ENCODE measurements around the gene SCT. TPM values are rescaled to one million over a fixed set of nuclear protein-coding genes. Genes with fewer than 3 reads are reported as not detected.

The SCT gene
- total RNA-seq, 1 donor from 2014 or later: 2.1 TPM

DNA sequence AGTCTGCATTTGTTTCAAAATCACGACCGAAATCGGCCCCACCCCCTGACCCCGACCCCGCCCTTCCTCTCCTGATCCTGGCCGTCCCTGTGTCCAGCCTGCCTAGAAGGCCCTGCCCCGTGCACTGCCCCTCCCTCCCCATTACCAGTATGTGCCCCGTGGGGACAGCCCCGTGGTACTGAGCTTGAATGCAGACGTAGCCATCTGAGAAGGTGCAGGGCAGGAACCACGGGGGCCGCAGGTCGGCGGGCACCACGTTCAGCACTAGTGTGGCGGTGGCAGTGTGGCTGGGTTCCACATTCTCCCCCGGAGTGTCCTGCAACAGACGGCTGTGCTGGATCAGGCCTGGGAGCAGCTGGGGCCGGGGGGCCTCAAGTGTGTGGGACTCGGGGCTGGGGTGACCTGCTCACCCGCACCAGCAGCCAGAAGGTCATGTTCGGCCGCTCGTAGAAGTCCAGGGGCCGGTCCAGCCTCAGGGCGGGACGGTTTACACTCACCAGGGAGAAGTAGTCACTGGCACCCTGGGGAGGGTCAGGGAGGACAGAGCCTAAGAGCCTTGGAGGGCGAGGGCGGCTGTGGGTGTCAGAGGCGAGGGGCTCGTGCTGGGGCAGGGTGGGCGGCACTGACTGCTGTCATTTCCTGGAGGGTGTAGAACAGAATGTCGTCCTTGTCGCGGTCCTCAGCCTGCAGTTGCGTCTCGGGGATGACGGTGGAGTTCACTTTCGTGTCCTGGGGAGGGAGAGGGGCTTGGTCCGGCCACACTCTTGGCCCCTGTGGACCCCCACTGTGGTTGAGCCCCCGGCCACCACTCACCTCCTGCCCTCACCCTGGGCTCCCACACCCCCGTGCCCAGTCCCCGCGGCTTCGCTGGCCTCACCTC is 5.8 kb downstream of the SCT start:
- TF ChIP-seq, protein P1, sequence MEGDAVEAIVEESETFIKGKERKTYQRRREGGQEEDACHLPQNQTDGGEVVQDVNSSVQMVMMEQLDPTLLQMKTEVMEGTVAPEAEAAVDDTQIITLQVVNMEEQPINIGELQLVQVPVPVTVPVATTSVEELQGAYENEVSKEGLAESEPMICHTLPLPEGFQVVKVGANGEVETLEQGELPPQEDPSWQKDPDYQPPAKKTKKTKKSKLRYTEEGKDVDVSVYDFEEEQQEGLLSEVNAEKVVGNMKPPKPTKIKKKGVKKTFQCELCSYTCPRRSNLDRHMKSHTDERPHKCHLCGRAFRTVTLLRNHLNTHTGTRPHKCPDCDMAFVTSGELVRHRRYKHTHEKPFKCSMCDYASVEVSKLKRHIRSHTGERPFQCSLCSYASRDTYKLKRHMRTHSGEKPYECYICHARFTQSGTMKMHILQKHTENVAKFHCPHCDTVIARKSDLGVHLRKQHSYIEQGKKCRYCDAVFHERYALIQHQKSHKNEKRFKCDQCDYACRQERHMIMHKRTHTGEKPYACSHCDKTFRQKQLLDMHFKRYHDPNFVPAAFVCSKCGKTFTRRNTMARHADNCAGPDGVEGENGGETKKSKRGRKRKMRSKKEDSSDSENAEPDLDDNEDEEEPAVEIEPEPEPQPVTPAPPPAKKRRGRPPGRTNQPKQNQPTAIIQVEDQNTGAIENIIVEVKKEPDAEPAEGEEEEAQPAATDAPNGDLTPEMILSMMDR (IDR thresholded peaks at IDR 0.05; ENCODE audit: insufficient read depth, low read length, poor library complexity, severe bottlenecking): no peak
- H3K4me3 ChIP-seq (ENCODE audit: low read depth, low read length): no peak overlapping the region
- H3K27me3 ChIP-seq (ENCODE audit: control insufficient read depth, insufficient read depth, low read length): peaks cover 36% of the 10 kb centered on the region
- no peaks in the 10 kb centered on the region for H3K36me3 ChIP-seq (ENCODE audit: control insufficient read depth, insufficient read depth, low read length)
- DNase-seq (ENCODE audit: low read depth): no peak

DNA sequence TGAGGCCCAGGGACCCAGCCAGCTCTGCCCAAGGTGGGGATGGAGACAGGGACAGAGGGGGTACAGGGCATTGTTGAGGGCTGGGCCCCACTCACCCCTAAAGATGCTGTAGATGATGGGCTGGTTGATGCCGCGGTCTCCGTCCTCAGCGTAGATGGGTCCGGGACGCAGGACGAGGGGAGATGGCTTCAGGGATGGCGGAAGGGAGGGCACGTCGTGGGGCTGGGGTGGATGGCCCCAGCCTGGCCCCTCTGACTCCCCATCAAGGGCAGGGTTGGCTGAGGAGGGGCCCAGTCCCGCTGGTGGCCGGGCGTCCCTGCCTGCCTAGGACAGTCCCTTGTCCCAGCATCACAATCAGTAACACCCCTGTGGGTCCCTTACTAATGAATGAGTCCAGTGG is 6.8 kb downstream of the SCT start:
- Histone ChIP-seq H3K36me3 (ENCODE audit: control insufficient read depth, insufficient read depth, low read length) (no peaks in the 10 kb centered on the region), H3K27me3 (ENCODE audit: control insufficient read depth, insufficient read depth, low read length) (peaks cover 27% of the 10 kb centered on the region), H3K4me3 (ENCODE audit: low read depth, low read length) (no peak overlapping the region)
- no peak for DNase-seq (ENCODE audit: low read depth)
- TF ChIP-seq, protein P1 (IDR thresholded peaks at IDR 0.05; ENCODE audit: insufficient read depth, low read length, poor library complexity, severe bottlenecking): no peak

DNA sequence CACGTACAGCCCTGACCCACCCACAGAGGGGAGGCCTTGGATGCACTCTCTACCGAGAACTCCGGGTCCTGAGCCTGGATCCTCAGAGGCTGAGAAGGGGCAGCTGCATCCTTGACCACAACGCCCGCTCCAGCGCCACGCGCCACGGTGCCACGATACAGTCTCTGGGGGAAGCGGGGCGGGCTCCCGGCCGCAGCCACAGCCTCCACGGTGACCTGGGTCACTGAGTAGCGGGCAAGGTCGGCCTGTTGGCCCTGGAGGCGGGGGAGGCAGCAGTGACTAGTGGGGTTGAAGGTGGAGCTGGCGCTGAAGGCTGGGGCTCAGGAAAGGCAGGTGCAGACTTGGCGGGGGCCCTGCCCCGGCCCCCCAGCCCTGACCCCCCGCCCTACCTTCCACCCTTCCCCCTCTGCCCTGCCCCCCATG is 7.3 kb downstream of the SCT start:
- Histone ChIP-seq H3K27me3 (ENCODE audit: control insufficient read depth, insufficient read depth, low read length) (peaks cover 21% of the 10 kb centered on the region), H3K36me3 (ENCODE audit: control insufficient read depth, insufficient read depth, low read length) (no peaks in the 10 kb centered on the region), H3K4me3 (ENCODE audit: low read depth, low read length) (no peak overlapping the region)
- DNase-seq (ENCODE audit: low read depth): no peak
- TF ChIP-seq, protein P1 (IDR thresholded peaks at IDR 0.05; ENCODE audit: insufficient read depth, low read length, poor library complexity, severe bottlenecking): no peak

DNA sequence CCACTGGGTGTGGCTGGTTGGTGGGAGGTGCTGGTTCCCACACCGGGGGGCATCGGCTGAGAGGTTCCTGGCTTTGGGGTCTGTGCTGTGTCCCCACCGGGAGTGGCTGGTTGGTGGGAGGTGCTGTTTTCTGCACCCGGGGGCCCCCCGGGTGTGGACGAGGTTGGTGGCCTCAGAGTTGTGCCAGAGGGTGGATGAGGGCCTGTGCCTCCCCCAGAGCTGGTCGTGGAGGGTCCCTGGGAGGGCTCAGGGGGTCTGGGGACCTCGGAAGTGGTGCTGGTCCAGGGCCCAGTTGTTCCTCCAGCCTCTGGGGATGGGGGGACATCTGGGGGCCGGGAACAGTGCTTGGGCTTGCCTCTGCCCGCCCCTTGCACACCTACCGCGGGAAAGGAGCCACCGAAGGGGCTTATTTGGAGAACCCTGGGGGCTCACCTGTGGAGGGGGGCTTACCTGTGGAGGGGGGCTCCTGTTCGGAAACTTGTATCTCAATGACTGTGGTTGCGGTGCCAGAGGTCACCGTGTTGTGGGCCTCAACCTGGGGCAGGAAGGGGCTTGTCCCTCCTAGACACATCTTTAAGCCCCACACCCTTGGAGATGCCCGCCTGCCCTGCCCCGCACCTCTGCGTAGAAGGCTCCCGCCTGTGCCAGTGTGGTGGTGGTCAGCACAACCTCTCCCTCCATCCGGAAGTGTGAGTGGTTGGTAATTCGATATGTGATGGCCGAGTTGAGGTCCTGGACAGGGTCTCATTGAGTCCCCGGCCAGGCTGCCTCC is 7.9 kb downstream of the SCT start:
- no peaks in the 10 kb centered on the region for H3K36me3 ChIP-seq (ENCODE audit: control insufficient read depth, insufficient read depth, low read length)
- DNase-seq (ENCODE audit: low read depth): no peak

DNA sequence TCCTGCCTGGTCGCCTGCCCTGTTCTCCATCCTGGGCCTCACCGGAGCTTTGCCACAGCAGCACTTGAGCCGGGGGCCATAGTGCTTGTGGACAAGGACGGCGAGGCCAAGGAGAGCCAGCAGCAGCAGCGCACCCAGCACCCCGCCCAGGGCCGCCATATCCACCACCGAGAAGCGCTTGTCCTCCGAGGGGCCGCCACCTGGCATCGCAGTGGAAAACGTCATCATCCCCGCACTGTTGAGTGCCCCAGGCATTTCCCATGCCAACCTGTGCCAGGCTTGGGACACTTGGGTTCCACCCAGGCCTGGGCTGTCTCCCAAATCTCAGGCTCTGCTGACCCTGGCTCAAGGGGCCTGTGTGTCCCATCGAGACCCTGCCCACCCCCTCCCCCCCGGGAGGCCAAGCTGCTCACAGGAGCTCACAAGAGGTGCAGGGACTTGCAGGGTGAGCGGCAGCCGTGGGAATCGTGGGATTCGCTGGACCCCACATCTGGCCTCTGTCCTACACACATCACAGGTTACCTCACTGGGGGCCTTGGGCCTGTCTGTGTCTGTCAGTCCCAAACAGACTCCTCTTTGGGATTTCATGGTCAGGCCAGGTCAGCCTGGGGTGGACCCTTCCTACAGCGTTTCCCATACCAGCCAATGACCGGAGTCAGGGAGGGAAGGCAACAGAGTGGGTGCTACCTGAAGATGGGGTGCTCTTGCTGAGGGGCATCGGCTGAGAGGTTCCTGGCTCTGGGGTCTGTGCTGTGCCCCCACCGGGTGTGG is 8.9 kb downstream of the SCT start:
- TF ChIP-seq, protein P1 (IDR thresholded peaks at IDR 0.05; ENCODE audit: insufficient read depth, low read length, poor library complexity, severe bottlenecking): no peak
- peaks cover 9% of the 10 kb centered on the region for H3K27me3 ChIP-seq (ENCODE audit: control insufficient read depth, insufficient read depth, low read length)
- H3K4me3 ChIP-seq (ENCODE audit: low read depth, low read length): no peak overlapping the region
- no peaks in the 10 kb centered on the region for H3K36me3 ChIP-seq (ENCODE audit: control insufficient read depth, insufficient read depth, low read length)
- DNase-seq (ENCODE audit: low read depth): no peak

More for the DNA sequence above, 7.9 kb downstream of the SCT start:
- peaks cover 15% of the 10 kb centered on the region for H3K27me3 ChIP-seq (ENCODE audit: control insufficient read depth, insufficient read depth, low read length)
- H3K4me3 ChIP-seq (ENCODE audit: low read depth, low read length): no peak overlapping the region
- TF ChIP-seq, protein P1 (IDR thresholded peaks at IDR 0.05; ENCODE audit: insufficient read depth, low read length, poor library complexity, severe bottlenecking): no peak

All from kidney epithelial cell (primary cell).